ENCODE results near the gene MMP15.

The MMP15 gene

GRCh38 chr16:57994778-57995177 is 30.8 kb upstream of the MMP15 start:
- H3K27ac ChIP-seq, result no peak overlapping the region
- no peaks in the 10 kb centered on the region for H3K27me3 ChIP-seq
- H3K4me1 ChIP-seq, result peaks cover 34% of the 10 kb centered on the region
- TF ChIP-seq Cebpa-rat (IDR thresholded peaks at IDR 0.05), result no peak
- peak overlapping the region; percentile 30; the same call in 1 of the 2 replicates for H3K4me2 ChIP-seq
- H3K9me3 ChIP-seq, result no peaks in the 10 kb centered on the region
- H3K9ac ChIP-seq, result no peak overlapping the region
- peaks cover 83% of the 10 kb centered on the region for H4K20me1 ChIP-seq
- no peak overlapping the region for H3K4me3 ChIP-seq
- peaks cover 43% of the 10 kb centered on the region for H3K36me3 ChIP-seq

GRCh38 chr16:57995721-57996405 is 29.7 kb upstream of the MMP15 start:
- Histone ChIP-seq H3K4me2 (no peak overlapping the region), H3K27ac (no peak overlapping the region), H3K36me3 (peaks cover 43% of the 10 kb centered on the region), H3K27me3 (no peaks in the 10 kb centered on the region), H3K9me3 (no peaks in the 10 kb centered on the region), H3K9ac (0 out of 2 replicates have a peak overlapping the region, but pooled peaks have one; percentile 8), H3K4me3 (no peak overlapping the region), H3K4me1 (peaks cover 35% of the 10 kb centered on the region), H4K20me1 (peaks cover 85% of the 10 kb centered on the region)
- no peak for TF ChIP-seq Cebpa-rat (IDR thresholded peaks at IDR 0.05)

GRCh38 chr16:57996406-57997175 is 29.0 kb upstream of the MMP15 start:
- H3K9ac ChIP-seq, result no peak overlapping the region
- H3K9me3 ChIP-seq, result no peaks in the 10 kb centered on the region
- H3K36me3 ChIP-seq, result peaks cover 43% of the 10 kb centered on the region
- no peak for TF ChIP-seq Cebpa-rat (IDR thresholded peaks at IDR 0.05)
- H4K20me1 ChIP-seq, result peaks cover 83% of the 10 kb centered on the region
- no peak overlapping the region for H3K4me2 ChIP-seq
- H3K4me1 ChIP-seq, result peaks cover 35% of the 10 kb centered on the region
- H3K27ac ChIP-seq, result no peak overlapping the region
- H3K4me3 ChIP-seq, result no peak overlapping the region
- H3K27me3 ChIP-seq, result no peaks in the 10 kb centered on the region

GRCh38 chr16:57997176-57997527 is 28.4 kb upstream of the MMP15 start:
- H3K9ac ChIP-seq, result no peak overlapping the region
- no peaks in the 10 kb centered on the region for H3K9me3 ChIP-seq
- peaks cover 43% of the 10 kb centered on the region for H3K36me3 ChIP-seq
- H3K4me2 ChIP-seq, result no peak overlapping the region
- no peak overlapping the region for H3K4me3 ChIP-seq
- H3K27me3 ChIP-seq, result no peaks in the 10 kb centered on the region
- no peak for TF ChIP-seq Cebpa-rat (IDR thresholded peaks at IDR 0.05)
- peaks cover 77% of the 10 kb centered on the region for H4K20me1 ChIP-seq
- H3K27ac ChIP-seq, result no peak overlapping the region
- peaks cover 41% of the 10 kb centered on the region for H3K4me1 ChIP-seq

GRCh38 chr16:57997528-57998265 is 27.9 kb upstream of the MMP15 start:
- H4K20me1 ChIP-seq, result peaks cover 72% of the 10 kb centered on the region
- no peak overlapping the region for H3K4me3 ChIP-seq
- H3K9me3 ChIP-seq, result no peaks in the 10 kb centered on the region
- H3K36me3 ChIP-seq, result peaks cover 48% of the 10 kb centered on the region
- H3K4me1 ChIP-seq, result peaks cover 46% of the 10 kb centered on the region
- H3K27ac ChIP-seq, result no peak overlapping the region
- H3K9ac ChIP-seq, result no peak overlapping the region
- no peaks in the 10 kb centered on the region for H3K27me3 ChIP-seq
- H3K4me2 ChIP-seq, result 0 out of 2 replicates have a peak overlapping the region, but pooled peaks have one; percentile 99
- TF ChIP-seq Cebpa-rat (IDR thresholded peaks at IDR 0.05), result no peak

- TF ChIP-seq Cebpa-rat (IDR thresholded peaks at IDR 0.05), result no peak
- H3K4me3 ChIP-seq, result no peak overlapping the region
These were observed 27.1 kb upstream of the MMP15 start for GRCh38 chr16:57998486-57998885.

GRCh38 chr16:57998992-57999365 is 26.6 kb upstream of the MMP15 start:
- H3K36me3 ChIP-seq, result peaks cover 53% of the 10 kb centered on the region
- no peak for TF ChIP-seq Cebpa-rat (IDR thresholded peaks at IDR 0.05)
- H3K27ac ChIP-seq, result no peak overlapping the region
- no peaks in the 10 kb centered on the region for H3K27me3 ChIP-seq
- no peaks in the 10 kb centered on the region for H3K9me3 ChIP-seq
- peaks cover 54% of the 10 kb centered on the region for H3K4me1 ChIP-seq
- H3K4me2 ChIP-seq, result peak overlapping the region; percentile 99
- peak overlapping the region; percentile 75 for H3K4me3 ChIP-seq
- H3K9ac ChIP-seq, result no peak overlapping the region; the same call in 1 of the 2 replicates
- peaks cover 59% of the 10 kb centered on the region for H4K20me1 ChIP-seq

More at GRCh38 chr16:57998486-57998885, 27.1 kb upstream of the MMP15 start:
- Histone ChIP-seq H4K20me1 (peaks cover 64% of the 10 kb centered on the region), H3K27ac (no peak overlapping the region), H3K36me3 (peaks cover 56% of the 10 kb centered on the region), H3K4me2 (peak overlapping the region; percentile 99), H3K9ac (no peak overlapping the region), H3K27me3 (no peaks in the 10 kb centered on the region), H3K9me3 (no peaks in the 10 kb centered on the region), H3K4me1 (peaks cover 54% of the 10 kb centered on the region)

- H3K27me3 ChIP-seq, result no peaks in the 10 kb centered on the region
- peaks cover 52% of the 10 kb centered on the region for H3K36me3 ChIP-seq
- no peaks in the 10 kb centered on the region for H3K9me3 ChIP-seq
- peak overlapping the region; percentile 84 for H3K27ac ChIP-seq
- peak overlapping the region; percentile 99 for H3K4me2 ChIP-seq
- peaks cover 59% of the 10 kb centered on the region for H4K20me1 ChIP-seq
- H3K9ac ChIP-seq, result peak overlapping the region; percentile 86
- peaks cover 56% of the 10 kb centered on the region for H3K4me1 ChIP-seq
- TF ChIP-seq Cebpa-rat (IDR thresholded peaks at IDR 0.05), result no peak
- H3K4me3 ChIP-seq, result peak overlapping the region; percentile 75
These were observed 26.1 kb upstream of the MMP15 start for GRCh38 chr16:57999366-57999970.

- no peak for TF ChIP-seq Cebpa-rat (IDR thresholded peaks at IDR 0.05)
- Histone ChIP-seq H3K36me3 (peaks cover 52% of the 10 kb centered on the region), H3K4me1 (peaks cover 56% of the 10 kb centered on the region)
These were observed 25.4 kb upstream of the MMP15 start, which contains the start of gene ZNF319 for GRCh38 chr16:57999971-58000705. Gene ZNF319, minus strand, starts transcription at chr16:58000672. Its CDS starts 2,407 bp downstream, at chr16:57998265.

More at GRCh38 chr16:57999971-58000705, 25.4 kb upstream of the MMP15 start, which contains the start of gene ZNF319:
- Histone ChIP-seq H3K9me3 (no peaks in the 10 kb centered on the region), H3K27ac (peak within 1 kb of the TSS; percentile 84), H3K4me2 (peak within 1 kb of the TSS; percentile 100), H3K4me3 (peak within 1 kb of the TSS; percentile 75), H3K9ac (peak within 1 kb of the TSS; percentile 86), H4K20me1 (peaks cover 53% of the 10 kb centered on the region), H3K27me3 (no peaks in the 10 kb centered on the region)

Data from BLaER1 (cell line).